ENCODE measurements around the gene TMOD2. TPM values are rescaled to one million over a fixed set of nuclear protein-coding genes. Genes with fewer than 3 reads are reported as not detected.

The TMOD2 gene
- total and polyA plus RNA-seq, 2 of the 8 experiments (the other 6 are each of a cell fraction or from before 2014, with no cell fraction given) = 0.80 to 6.5 TPM

DNA sequence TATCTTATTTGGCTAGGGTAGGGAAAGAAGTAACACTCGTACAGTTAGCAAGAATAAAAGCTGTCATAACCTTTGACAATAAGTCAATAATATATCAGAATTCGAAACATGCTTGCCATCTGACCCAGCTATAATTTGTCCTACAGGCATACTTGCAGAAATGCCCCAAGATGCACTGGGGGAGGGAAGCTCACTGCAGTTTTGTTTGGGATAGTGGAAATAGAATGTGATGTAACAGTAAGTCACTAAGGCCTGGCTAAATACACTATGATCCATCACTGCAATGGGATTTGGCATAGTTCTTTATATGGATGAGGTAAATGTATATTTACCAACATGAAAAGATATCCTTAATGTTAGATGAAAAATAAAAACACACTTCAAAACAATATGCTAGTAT lies 52.6 kb downstream of the TMOD2 start:
- Histone ChIP-seq H3K9me3 (ENCODE audit: insufficient read depth in 2 of 2, low read depth in 1 of 2, low read length in 1 of 2) (no peaks in the 10 kb centered on the region), H3K4me3 (ENCODE audit: extremely low read depth in 1 of 4, insufficient read depth in 2 of 4, low read depth in 3 of 4, low read length in 4 of 4) (no peak overlapping the region), H2AK5ac (ENCODE audit: low read depth, low read length) (no peak overlapping the region), H3K9ac (replicated peaks in 1 of 4; ENCODE audit: extremely low read depth in 1 of 4, low read depth in 3 of 4, low read length in 3 of 4) (no peak overlapping the region), H3K18ac (ENCODE audit: extremely low read depth, low read length) (no peak overlapping the region), H3K4me2 (ENCODE audit: insufficient read depth in 1 of 2, low read depth in 2 of 2, low read length in 2 of 2) (no peak overlapping the region), H3K56ac (replicated peaks; ENCODE audit: insufficient read length, low read depth, low read length) (no peak overlapping the region), H3K27ac (ENCODE audit: low read depth, low read length) (no peak overlapping the region), H4K91ac (replicated peaks; ENCODE audit: insufficient read length, low read length) (no peak overlapping the region), H3K4me1 (replicated peaks in 1 of 4; ENCODE audit: control insufficient read depth in 3 of 4, insufficient read depth in 4 of 4, low read length in 3 of 4) (no peaks in the 10 kb centered on the region), H3K36me3 (ENCODE audit: control insufficient read depth in 2 of 4, insufficient read depth in 4 of 4, low read length in 3 of 4) (no peaks in the 10 kb centered on the region), H4K20me1 (replicated peaks in 1 of 2; ENCODE audit: control insufficient read depth in 1 of 2, insufficient read depth in 2 of 2, low read length in 2 of 2) (no peaks in the 10 kb centered on the region), H3K79me1 (ENCODE audit: low read depth, low read length) (no peaks in the 10 kb centered on the region), H3K79me2 (ENCODE audit: control insufficient read depth in 1 of 2, insufficient read depth in 2 of 2, low read length in 2 of 2) (no peaks in the 10 kb centered on the region), H2BK12ac (ENCODE audit: low read depth, low read length) (no peak overlapping the region), H3K23me2 (ENCODE audit: low read depth, low read length) (no peaks in the 10 kb centered on the region), H2BK120ac (replicated peaks; ENCODE audit: low read depth, low read length) (no peak overlapping the region), H3K23ac (ENCODE audit: insufficient read length) (no peak overlapping the region), H3K4ac (replicated peaks; ENCODE audit: insufficient read length, low read depth, low read length) (no peak overlapping the region), H4K8ac (ENCODE audit: extremely low read depth, insufficient read depth, low read length) (no peak overlapping the region), H2AFZ (ENCODE audit: low read length) (no peak overlapping the region), H3K14ac (ENCODE audit: insufficient read length) (no peak overlapping the region), H3K27me3 (replicated peaks in 1 of 4; ENCODE audit: control insufficient read depth in 3 of 4, extremely low read depth in 1 of 4, insufficient read depth in 3 of 4, low read length in 3 of 4) (no peaks in the 10 kb centered on the region), H4K5ac (ENCODE audit: insufficient read length, low read depth, low read length) (no peak overlapping the region), H2BK20ac (ENCODE audit: low read length) (no peak overlapping the region), H2BK5ac (ENCODE audit: low read depth, low read length) (no peak overlapping the region), H2BK15ac (ENCODE audit: low read length) (no peak overlapping the region)
- DNase-seq (ENCODE audit: low read depth in 1 of 2, low spot score in 2 of 2) (no peak), FAIRE-seq (no peak)
- ChIA-PET POLR2A (ENCODE audit: partially characterized antibody) (no interaction called here), CTCF (ENCODE audit: partially characterized antibody) (interaction anchor here (1.2 to 1.4 kb wide), 2 partner anchors 9 to 16 kb away, joined by 3 read pairs; no protein-coding TSS in a partner anchor)
- TF ChIP-seq ASH2L (IDR thresholded peaks at IDR 0.05; ENCODE audit: low read length) = no peak
- TF ChIP-seq POLR2AphosphoS5 (IDR thresholded peaks at IDR 0.05; ENCODE audit: low read depth, low read length) = no peak
- no peak for TF ChIP-seq SIX5 (IDR thresholded peaks at IDR 0.05; ENCODE audit: low read depth, low read length)
- TF ChIP-seq, protein P1, sequence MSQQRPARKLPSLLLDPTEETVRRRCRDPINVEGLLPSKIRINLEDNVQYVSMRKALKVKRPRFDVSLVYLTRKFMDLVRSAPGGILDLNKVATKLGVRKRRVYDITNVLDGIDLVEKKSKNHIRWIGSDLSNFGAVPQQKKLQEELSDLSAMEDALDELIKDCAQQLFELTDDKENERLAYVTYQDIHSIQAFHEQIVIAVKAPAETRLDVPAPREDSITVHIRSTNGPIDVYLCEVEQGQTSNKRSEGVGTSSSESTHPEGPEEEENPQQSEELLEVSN (IDR thresholded peaks at IDR 0.05) = no peak
- no peak for TF ChIP-seq PHF8 (conservative IDR thresholded peaks at IDR 0.05; ENCODE audit: low read depth, low read length)
- TF ChIP-seq ZNF274 (IDR thresholded peaks at IDR 0.05; ENCODE audit: borderline replicate concordance, extremely low read depth, low read length) = no peak
- TF ChIP-seq CTBP2 (IDR thresholded peaks at IDR 0.05; ENCODE audit: borderline replicate concordance, insufficient read depth, insufficient read length, low read length) = no peak
- TF ChIP-seq SP2 (IDR thresholded peaks at IDR 0.05; ENCODE audit: low read length) = no peak
- no peak for TF ChIP-seq TAF7 (optimal IDR thresholded peaks at IDR 0.05; ENCODE audit: borderline replicate concordance, low read depth, low read length)
- WGBS, 2 experiments (ENCODE audit: extremely low coverage in 1 of 2, insufficient coverage in 1 of 2, insufficient read length in 1 of 2, insufficient replicate concordance in 2 of 2, low coverage in 1 of 2, low lambda C conversion rate in 2 of 2, missing lambda C conversion rate in 1 of 2) = 88% methylated on average over 2 of the region's 2 CpGs; no CpG with 5 or more reads in 1 of the 2 experiments

All from H1 (cell line).